Liver (tissue), 9 donors: ENCODE results near the gene NKAIN2. TPM values are rescaled to one million over a fixed set of nuclear protein-coding genes. Genes with fewer than 3 reads are reported as not detected.

Source experiments
- DNase-seq: peaks from one replicate; pipeline ENCODE4 v3.0.0-alpha.2; 2017; ENCODE audit warnings: low spot score
- H3K27ac ChIP-seq, 2 donors: one replicate each; pipeline ENCODE4 v1.7.0; 2013; ENCODE audit warnings: inconsistent platforms in 2 of 2, low read length in 2 of 2, control low read depth in 1 of 2, low read depth in 1 of 2, mild to moderate bottlenecking in 1 of 2
- H3K27me3 ChIP-seq, 4 donors: one replicate each; pipeline versions ENCODE4 v1.6.1 to v1.7.0; 2013; ENCODE audit warnings: low read length in 3 of 4, inconsistent platforms in 1 of 4, mild to moderate bottlenecking in 1 of 4, moderate library complexity in 1 of 4; ENCODE audit not compliant: control insufficient read depth in 4 of 4, insufficient read depth in 4 of 4
- H3K36me3 ChIP-seq, 4 donors: one replicate each; pipeline versions ENCODE4 v1.6.1 to v1.7.0; 2013; ENCODE audit warnings: low read length in 3 of 4, mild to moderate bottlenecking in 3 of 4, low read depth in 1 of 4, moderate library complexity in 1 of 4; ENCODE audit not compliant: control insufficient read depth in 4 of 4, insufficient read depth in 3 of 4
- H3K4me1 ChIP-seq, 4 donors: one replicate each; pipeline versions ENCODE4 v1.6.1 to v1.7.0; 2013; ENCODE audit warnings: low read length in 3 of 4, mild to moderate bottlenecking in 3 of 4, moderate library complexity in 1 of 4; ENCODE audit not compliant: control insufficient read depth in 4 of 4, insufficient read depth in 4 of 4
- H3K4me3 ChIP-seq, 3 donors: one replicate each; pipeline versions ENCODE4 v1.6.1 to v1.7.0; 2013; ENCODE audit warnings: low read length in 3 of 3, control low read depth in 1 of 3, low read depth in 1 of 3, mild to moderate bottlenecking in 1 of 3
- H3K9ac ChIP-seq, 2 donors: one replicate each; pipeline ENCODE4 v1.7.0; 2013; ENCODE audit warnings: low read length in 2 of 2, mild to moderate bottlenecking in 2 of 2, moderate library complexity in 2 of 2, control low read depth in 1 of 2, low read depth in 1 of 2
- H3K9me3 ChIP-seq, 4 donors: one replicate each; pipeline versions ENCODE4 v1.6.1 to v1.7.0; 2013; ENCODE audit warnings: low read length in 3 of 4; ENCODE audit not compliant: control insufficient read depth in 4 of 4
- ATF3 ChIP-seq: IDR thresholded peaks from 2 replicates; pipeline ENCODE4 v1.6.1; 2016; ENCODE audit warnings: antibody characterized with exemption
- CTCF ChIP-seq: fragments of 150-350 bp; IDR thresholded peaks from 2 replicates; pipeline ENCODE4 v1.5.1; 2017; ENCODE audit warnings: improper control_type of control experiment, low read depth, low read length; ENCODE audit not compliant: missing input control
- EGR1 ChIP-seq, 2 donors: IDR thresholded peaks; 2 replicates each; pipeline ENCODE4 v1.6.1; 2016 to 2018; ENCODE audit warnings: antibody characterized with exemption in 2 of 2, low read depth in 2 of 2
- FOXA1 ChIP-seq: IDR thresholded peaks from 2 replicates; pipeline ENCODE4 v1.6.1; 2016; ENCODE audit warnings: antibody characterized with exemption
- FOXA2 ChIP-seq: IDR thresholded peaks from 2 replicates; pipeline ENCODE4 v1.6.1; 2016; ENCODE audit warnings: antibody characterized with exemption
- GABPA ChIP-seq, 2 donors: IDR thresholded peaks in 1 of 2; conservative IDR thresholded peaks in 1 of 2; 2 replicates each; pipeline ENCODE4 v1.6.1; 2016; ENCODE audit warnings: antibody characterized with exemption in 2 of 2, mild to moderate bottlenecking in 1 of 2, moderate library complexity in 1 of 2
- HNF4A ChIP-seq, 2 donors: conservative IDR thresholded peaks; 2 replicates each; pipeline ENCODE4 v1.6.1; 2016; ENCODE audit warnings: antibody characterized with exemption in 2 of 2, mild to moderate bottlenecking in 2 of 2
- HNF4G ChIP-seq: IDR thresholded peaks from 2 replicates; pipeline ENCODE4 v1.6.1; 2016; ENCODE audit warnings: antibody characterized with exemption
- JUND ChIP-seq, 2 donors: IDR thresholded peaks; 2 replicates each; pipeline ENCODE4 v1.6.1; 2016; ENCODE audit warnings: antibody characterized with exemption in 2 of 2
- MAX ChIP-seq: IDR thresholded peaks from 2 replicates; pipeline ENCODE4 v1.6.1; 2016; ENCODE audit warnings: antibody characterized with exemption
- NR2F2 ChIP-seq: IDR thresholded peaks from 2 replicates; pipeline ENCODE4 v1.6.1; 2016; ENCODE audit warnings: antibody characterized with exemption
- RAD21 ChIP-seq, 2 donors: IDR thresholded peaks; 2 replicates each; pipeline ENCODE4 v1.6.1; 2016; ENCODE audit warnings: antibody characterized with exemption in 2 of 2, mild to moderate bottlenecking in 2 of 2
- REST ChIP-seq: IDR thresholded peaks from 2 replicates; pipeline ENCODE4 v1.6.1; 2016; ENCODE audit warnings: antibody characterized with exemption, mild to moderate bottlenecking
- RXRA ChIP-seq, 2 donors: IDR thresholded peaks; 2 replicates each; pipeline ENCODE4 v1.6.1; 2017 to 2018; ENCODE audit warnings: antibody characterized with exemption in 2 of 2, mild to moderate bottlenecking in 1 of 2
- SP1 ChIP-seq: IDR thresholded peaks from 2 replicates; pipeline ENCODE4 v1.6.1; 2018; ENCODE audit warnings: antibody characterized with exemption, mild to moderate bottlenecking
- YY1 ChIP-seq: IDR thresholded peaks from 2 replicates; pipeline ENCODE4 v1.6.1; 2016; ENCODE audit warnings: antibody characterized with exemption, mild to moderate bottlenecking
- ZBTB33 ChIP-seq: IDR thresholded peaks from 2 replicates; pipeline ENCODE4 v1.6.1; 2016; ENCODE audit warnings: antibody characterized with exemption
- WGBS: extraction: QIAGEN DNeasy Blood & Tissue Kit; methylation state at CpG from one replicate; pipeline ENCODE4 v1.1.7; 2013; 5-methylcytosine and 5-hydroxymethylcytosine counted together
- polyA plus RNA-seq, 2 donors: library from polyadenylated mRNA; stranded (reverse) in 1 of 2; unstranded in 1 of 2; fragments of 200-250 nt in 1 of 2; fragments of >200 nt in 1 of 2; fragmentation: Nextera tagmentation in 1 of 2; extraction: Ambion mirVana in 1 of 2; gene quantifications; one replicate each; pipeline versions ENCODE4 v1.2.1 to v1.2.3, GENCODE V29; 2013 to 2015
- total RNA-seq, 2 donors: library from RNA; depleted of rRNA; stranded (reverse); fragments of >200 nt; gene quantifications; one replicate each; pipeline ENCODE4 v1.2.3, GENCODE V29; 2014
- donor health status: healthy.
- donor health status: healthy.
- donor health status: healthy.
- donor health status: healthy.
- donor health status: healthy.

NKAIN2 gene
- total and polyA plus RNA-seq, 4 donors, result 0.05 to 0.14 TPM; not detected in 2

- Histone ChIP-seq H3K27me3 (no peaks in the 10 kb centered on the region), H3K27ac (no peak overlapping the region), H3K36me3 (no peaks in the 10 kb centered on the region), H3K4me1 (no peaks in the 10 kb centered on the region), H3K9ac (no peak overlapping the region), H3K9me3 (no peaks in the 10 kb centered on the region), H3K4me3 (no peak overlapping the region)
- no peak for DNase-seq
- TF ChIP-seq FOXA1 (no peak), HNF4A (conservative IDR thresholded peaks at IDR 0.05) (no peak), RXRA (IDR thresholded peaks at IDR 0.05) (no peak), SP1 (no peak), HNF4G (no peak), CTCF (no peak), ZBTB33 (no peak), YY1 (no peak), REST (no peak), EGR1 (IDR thresholded peaks at IDR 0.05; ENCODE audit: low read depth in 2 of 2) (no peak), NR2F2 (no peak), FOXA2 (no peak), MAX (no peak), ATF3 (no peak), JUND (IDR thresholded peaks at IDR 0.05) (no peak)
- WGBS, result 72% methylated on average over 1 of the region's 1 CpG
Observed at GRCh38 chr6:124496334-124496733, 692.7 kb downstream of the NKAIN2 start.

- TF ChIP-seq FOXA1 (no peak), GABPA (IDR thresholded peaks at IDR 0.05 in 1 of 2, conservative IDR thresholded peaks at IDR 0.05 in 1 of 2) (no peak), RXRA (IDR thresholded peaks at IDR 0.05) (no peak), HNF4G (no peak), YY1 (no peak), NR2F2 (no peak), RAD21 (IDR thresholded peaks at IDR 0.05) (no peak), EGR1 (IDR thresholded peaks at IDR 0.05; ENCODE audit: low read depth in 2 of 2) (no peak), SP1 (no peak), FOXA2 (no peak)
- Histone ChIP-seq H3K9me3 (no peaks in the 10 kb centered on the region), H3K36me3 (no peaks in the 10 kb centered on the region), H3K4me1 (no peaks in the 10 kb centered on the region), H3K27me3 (peaks cover 0 to 2% (median 0%) of the 10 kb centered on the region in 4 donors), H3K4me3 (no peak overlapping the region), H3K27ac (no peak overlapping the region), H3K9ac (no peak overlapping the region)
- WGBS, result 58% methylated on average over 2 of the region's 2 CpGs
- DNase-seq, result no peak
Observed at GRCh38 chr6:124512431-124512830, 708.8 kb downstream of the NKAIN2 start.
